GM13977 (cell line): ENCODE data around the gene OR7A5.
"Not testable (repeated sequence)": the region's sequence is repeated elsewhere in the genome, so short reads cannot be mapped to it uniquely, and the experiment has no call there.

Source experiments
- DNase-seq: peaks from one replicate; pipeline ENCODE4 v3.0.0; 2012; ENCODE audit warnings: low spot score
- in situ Hi-C: fragments of 300-500 bp; cut with MboI; formaldehyde crosslinking; loops from one replicate; pipeline ENCODE4 v1.12.0; 2022; ENCODE audit warnings: low sequenced_read_pairs, low pct_unique_long_range_greater_than_20kb, mixed read lengths, inconsistent platforms; ENCODE audit not compliant: unreplicated experiment
- TF ChIP-seq, protein P1 (sequence below): IDR thresholded peaks from 2 replicates; pipeline ENCODE4 v1.5.1; 2012; ENCODE audit warnings: mild to moderate bottlenecking, control low read depth; ENCODE audit not compliant: insufficient read depth; ENCODE audit errors: extremely low read depth, missing control alignments

OR7A5 gene

GRCh38 chr19:14786421-14786851 lies 48.5 kb downstream of the OR7A5 start:
- TF ChIP-seq, protein P1, sequence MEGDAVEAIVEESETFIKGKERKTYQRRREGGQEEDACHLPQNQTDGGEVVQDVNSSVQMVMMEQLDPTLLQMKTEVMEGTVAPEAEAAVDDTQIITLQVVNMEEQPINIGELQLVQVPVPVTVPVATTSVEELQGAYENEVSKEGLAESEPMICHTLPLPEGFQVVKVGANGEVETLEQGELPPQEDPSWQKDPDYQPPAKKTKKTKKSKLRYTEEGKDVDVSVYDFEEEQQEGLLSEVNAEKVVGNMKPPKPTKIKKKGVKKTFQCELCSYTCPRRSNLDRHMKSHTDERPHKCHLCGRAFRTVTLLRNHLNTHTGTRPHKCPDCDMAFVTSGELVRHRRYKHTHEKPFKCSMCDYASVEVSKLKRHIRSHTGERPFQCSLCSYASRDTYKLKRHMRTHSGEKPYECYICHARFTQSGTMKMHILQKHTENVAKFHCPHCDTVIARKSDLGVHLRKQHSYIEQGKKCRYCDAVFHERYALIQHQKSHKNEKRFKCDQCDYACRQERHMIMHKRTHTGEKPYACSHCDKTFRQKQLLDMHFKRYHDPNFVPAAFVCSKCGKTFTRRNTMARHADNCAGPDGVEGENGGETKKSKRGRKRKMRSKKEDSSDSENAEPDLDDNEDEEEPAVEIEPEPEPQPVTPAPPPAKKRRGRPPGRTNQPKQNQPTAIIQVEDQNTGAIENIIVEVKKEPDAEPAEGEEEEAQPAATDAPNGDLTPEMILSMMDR: peak; percentile 87
- in situ Hi-C loops: no loop called here
- peak; percentile 63 for DNase-seq

- in situ Hi-C loops: not testable (repeated sequence)
- peak; percentile 37 for DNase-seq
- TF ChIP-seq, protein P1: peak; percentile 26
Measured at GRCh38 chr19:14785102-14785793, 49.7 kb downstream of the OR7A5 start.

DNA sequence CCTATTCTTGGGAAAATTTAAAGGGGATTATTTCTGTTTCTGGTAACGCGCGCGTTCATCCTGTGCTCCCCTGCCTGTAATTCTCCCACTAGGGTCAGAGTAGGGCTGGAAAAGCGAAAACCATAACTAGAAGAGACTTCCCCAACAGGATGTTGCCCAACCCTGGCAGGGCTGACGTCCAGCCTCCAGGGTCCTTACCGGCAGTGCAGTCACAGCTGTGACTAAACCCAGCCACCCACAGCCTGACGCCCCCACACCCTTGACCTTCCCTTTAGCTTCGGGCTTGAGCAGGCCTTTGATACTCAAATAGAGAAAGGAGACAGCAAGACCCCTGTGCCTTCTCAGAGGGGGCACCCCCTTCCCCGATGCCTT lies 50.3 kb downstream of the OR7A5 start:
- DNase-seq: peak; percentile 66
- in situ Hi-C loops: not testable (repeated sequence)

GRCh38 chr19:14783410-14783998 lies 51.5 kb downstream of the OR7A5 start:
- in situ Hi-C loops: not testable (repeated sequence)

GRCh38 chr19:14782626-14783409 lies 52.2 kb downstream of the OR7A5 start:
- TF ChIP-seq, protein P1: no peak
- DNase-seq: no peak
- in situ Hi-C loops: no loop called here

More at GRCh38 chr19:14783410-14783998, 51.5 kb downstream of the OR7A5 start:
- not testable (repeated sequence) for DNase-seq

DNA sequence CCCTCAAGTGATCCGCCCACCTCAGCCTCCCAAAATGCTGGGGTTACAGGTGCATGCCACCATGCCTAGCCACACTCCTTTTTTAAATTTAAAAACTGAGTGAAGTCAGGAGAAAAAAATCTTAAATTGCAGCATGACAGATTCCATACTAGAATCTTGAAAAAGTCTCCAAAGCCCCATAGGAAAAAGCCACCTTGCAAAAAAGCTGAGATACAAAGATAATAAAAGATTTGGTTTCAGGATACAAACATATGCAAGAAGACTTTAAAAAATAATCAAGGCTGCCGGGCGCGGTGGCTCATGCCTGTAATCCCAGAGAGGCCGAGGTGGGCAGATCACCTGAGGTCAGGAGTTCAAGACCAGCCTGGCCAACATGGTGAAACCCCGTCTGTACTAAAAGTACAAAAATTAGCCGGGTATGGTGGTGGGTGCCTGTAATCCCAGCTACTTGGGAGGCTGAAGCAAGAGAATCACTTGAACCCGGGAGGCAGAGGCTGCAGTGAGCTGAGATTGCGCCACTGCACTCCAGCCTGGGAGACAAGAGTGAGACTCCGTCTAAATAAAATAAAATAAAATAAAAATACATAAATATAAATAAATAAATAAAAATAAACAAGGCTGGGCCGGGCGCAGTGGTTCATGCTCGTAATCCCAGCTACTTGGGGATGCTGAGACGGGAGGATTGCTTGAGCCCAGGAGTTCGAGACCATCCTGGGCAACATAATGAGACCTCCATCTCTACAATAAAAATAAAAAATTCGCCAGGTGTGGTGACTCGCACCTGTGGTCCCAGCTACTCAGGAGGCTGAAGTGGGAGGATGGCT lies 53.1 kb downstream of the OR7A5 start:
- DNase-seq, in situ Hi-C loops: not testable (repeated sequence)

GRCh38 chr19:14780622-14781225 lies 54.3 kb downstream of the OR7A5 start:
- in situ Hi-C loops, DNase-seq: not testable (repeated sequence)

GRCh38 chr19:14779151-14779550 lies 55.8 kb downstream of the OR7A5 start:
- TF ChIP-seq, protein P1: no peak
- no peak for DNase-seq
- in situ Hi-C loops: no loop called here

- DNase-seq, in situ Hi-C loops: not testable (repeated sequence)
Measured at GRCh38 chr19:14778110-14778845, 56.7 kb downstream of the OR7A5 start, which contains the start of gene ADGRE2. Gene ADGRE2 (minus strand): TSS chr19:14778560. CDS start chr19:14776756, 1,804 bp downstream.

DNA sequence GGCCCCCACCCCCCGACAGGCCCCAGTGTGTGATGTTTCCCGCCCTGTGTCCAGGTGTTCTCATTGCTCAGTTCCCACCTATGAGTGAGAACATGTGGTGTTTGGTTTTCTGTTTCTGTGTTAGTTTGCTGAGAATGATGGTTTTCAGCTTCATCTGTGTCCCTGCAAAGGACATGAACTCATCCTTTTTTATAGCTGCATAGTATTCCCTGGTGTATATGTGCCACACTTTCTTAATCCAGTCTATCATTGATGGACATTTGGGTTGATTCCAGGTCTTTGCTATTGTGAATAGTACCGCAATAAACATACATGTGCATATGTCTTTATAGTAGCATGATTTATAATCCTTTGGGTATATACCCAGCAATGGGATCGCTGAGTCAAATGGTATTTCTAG lies 57.3 kb downstream of the OR7A5 start:
- in situ Hi-C loops, DNase-seq: not testable (repeated sequence)
